WTC11 (cell line): ENCODE results near the gene ARHGEF19.

Experiments
- CREB1 ChIP-seq: sonication (generic); formaldehyde crosslinking; IDR thresholded peaks from 2 replicates; pipeline ENCODE4 v1.8.0; 2023; ENCODE audit warnings: mild to moderate bottlenecking, missing genetic modification reagents
- GABPB1 ChIP-seq: sonication (generic); formaldehyde crosslinking; IDR thresholded peaks from 2 replicates; pipeline ENCODE4 v1.8.1; 2023; ENCODE audit warnings: mild to moderate bottlenecking, missing genetic modification reagents
- TEAD4 ChIP-seq: sonication (generic); formaldehyde crosslinking; IDR thresholded peaks from 2 replicates; pipeline ENCODE4 v1.8.0; 2022; ENCODE audit warnings: mild to moderate bottlenecking, missing genetic modification reagents
- TF ChIP-seq, protein P1 (sequence below): fragments of 200-600 bp; IDR thresholded peaks from 2 replicates; pipeline ENCODE4 v1.8.0; 2022; ENCODE audit warnings: antibody characterized with exemption
- TF ChIP-seq, protein P2 (sequence below): fragments of 250-450 bp; sonication (Bioruptor Pico); IDR thresholded peaks from 2 replicates; pipeline ENCODE4 v1.9.0; 2021; ENCODE audit warnings: mild to moderate bottlenecking
- TF ChIP-seq, protein P3 (sequence below): sonication (generic); formaldehyde crosslinking; IDR thresholded peaks from 2 replicates; pipeline ENCODE4 v1.8.0; 2023; ENCODE audit warnings: mild to moderate bottlenecking, missing genetic modification reagents
- TF ChIP-seq, protein P4 (sequence below): sonication (generic); formaldehyde crosslinking; conservative IDR thresholded peaks from 2 replicates; pipeline ENCODE4 v1.8.1; 2023; ENCODE audit warnings: mild to moderate bottlenecking, low read depth, missing genetic modification reagents, moderate library complexity

DNA sequence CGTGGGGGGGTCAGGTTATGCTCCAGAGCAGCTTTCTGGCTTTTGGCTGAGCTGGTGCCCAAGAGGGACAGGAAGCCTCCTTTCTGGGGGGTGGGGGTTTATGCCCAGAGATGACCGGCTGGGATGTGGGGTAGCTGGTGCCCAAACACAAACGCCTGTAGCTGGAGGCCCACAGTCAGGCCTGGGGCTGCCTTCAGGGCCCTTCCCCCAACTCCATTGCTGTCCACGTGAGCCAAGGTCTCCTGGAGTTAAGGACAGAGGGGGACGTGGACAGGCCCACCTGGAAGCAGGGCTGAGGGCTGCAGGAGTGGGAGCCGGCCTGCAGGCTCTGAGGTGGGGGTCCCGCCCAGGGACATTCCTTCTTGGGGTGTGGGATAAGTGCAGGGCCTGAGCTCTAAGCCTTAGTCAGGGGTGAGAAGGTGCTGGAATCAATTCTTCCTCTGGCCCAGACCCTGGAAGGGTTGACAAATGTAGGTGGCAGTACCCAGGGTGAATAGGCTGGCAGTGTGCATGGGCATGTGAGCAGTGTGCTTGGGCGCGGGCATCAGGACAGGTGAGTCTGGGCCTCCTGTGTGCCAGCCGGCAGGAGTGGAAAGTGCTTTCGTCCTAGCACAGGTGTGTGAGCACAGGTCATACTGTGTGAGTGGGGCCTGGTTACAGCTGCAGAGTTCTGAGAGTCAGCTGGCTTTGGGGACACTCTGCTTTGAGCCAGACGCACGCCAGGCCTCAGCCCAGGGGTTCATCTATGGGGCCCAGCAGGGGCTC, 17.7 kb upstream of the ARHGEF19 start:
- TF ChIP-seq GABPB1 (CRISPR knock-in tag) (no peak), TEAD4 (CRISPR knock-in tag) (no peak), CREB1 (CRISPR knock-in tag) (no peak)
- TF ChIP-seq, protein P1, sequence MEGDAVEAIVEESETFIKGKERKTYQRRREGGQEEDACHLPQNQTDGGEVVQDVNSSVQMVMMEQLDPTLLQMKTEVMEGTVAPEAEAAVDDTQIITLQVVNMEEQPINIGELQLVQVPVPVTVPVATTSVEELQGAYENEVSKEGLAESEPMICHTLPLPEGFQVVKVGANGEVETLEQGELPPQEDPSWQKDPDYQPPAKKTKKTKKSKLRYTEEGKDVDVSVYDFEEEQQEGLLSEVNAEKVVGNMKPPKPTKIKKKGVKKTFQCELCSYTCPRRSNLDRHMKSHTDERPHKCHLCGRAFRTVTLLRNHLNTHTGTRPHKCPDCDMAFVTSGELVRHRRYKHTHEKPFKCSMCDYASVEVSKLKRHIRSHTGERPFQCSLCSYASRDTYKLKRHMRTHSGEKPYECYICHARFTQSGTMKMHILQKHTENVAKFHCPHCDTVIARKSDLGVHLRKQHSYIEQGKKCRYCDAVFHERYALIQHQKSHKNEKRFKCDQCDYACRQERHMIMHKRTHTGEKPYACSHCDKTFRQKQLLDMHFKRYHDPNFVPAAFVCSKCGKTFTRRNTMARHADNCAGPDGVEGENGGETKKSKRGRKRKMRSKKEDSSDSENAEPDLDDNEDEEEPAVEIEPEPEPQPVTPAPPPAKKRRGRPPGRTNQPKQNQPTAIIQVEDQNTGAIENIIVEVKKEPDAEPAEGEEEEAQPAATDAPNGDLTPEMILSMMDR, result no peak
- TF ChIP-seq, protein P2, sequence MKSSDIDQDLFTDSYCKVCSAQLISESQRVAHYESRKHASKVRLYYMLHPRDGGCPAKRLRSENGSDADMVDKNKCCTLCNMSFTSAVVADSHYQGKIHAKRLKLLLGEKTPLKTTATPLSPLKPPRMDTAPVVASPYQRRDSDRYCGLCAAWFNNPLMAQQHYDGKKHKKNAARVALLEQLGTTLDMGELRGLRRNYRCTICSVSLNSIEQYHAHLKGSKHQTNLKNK (CRISPR knock-in tag), result no peak
- TF ChIP-seq, protein P3, sequence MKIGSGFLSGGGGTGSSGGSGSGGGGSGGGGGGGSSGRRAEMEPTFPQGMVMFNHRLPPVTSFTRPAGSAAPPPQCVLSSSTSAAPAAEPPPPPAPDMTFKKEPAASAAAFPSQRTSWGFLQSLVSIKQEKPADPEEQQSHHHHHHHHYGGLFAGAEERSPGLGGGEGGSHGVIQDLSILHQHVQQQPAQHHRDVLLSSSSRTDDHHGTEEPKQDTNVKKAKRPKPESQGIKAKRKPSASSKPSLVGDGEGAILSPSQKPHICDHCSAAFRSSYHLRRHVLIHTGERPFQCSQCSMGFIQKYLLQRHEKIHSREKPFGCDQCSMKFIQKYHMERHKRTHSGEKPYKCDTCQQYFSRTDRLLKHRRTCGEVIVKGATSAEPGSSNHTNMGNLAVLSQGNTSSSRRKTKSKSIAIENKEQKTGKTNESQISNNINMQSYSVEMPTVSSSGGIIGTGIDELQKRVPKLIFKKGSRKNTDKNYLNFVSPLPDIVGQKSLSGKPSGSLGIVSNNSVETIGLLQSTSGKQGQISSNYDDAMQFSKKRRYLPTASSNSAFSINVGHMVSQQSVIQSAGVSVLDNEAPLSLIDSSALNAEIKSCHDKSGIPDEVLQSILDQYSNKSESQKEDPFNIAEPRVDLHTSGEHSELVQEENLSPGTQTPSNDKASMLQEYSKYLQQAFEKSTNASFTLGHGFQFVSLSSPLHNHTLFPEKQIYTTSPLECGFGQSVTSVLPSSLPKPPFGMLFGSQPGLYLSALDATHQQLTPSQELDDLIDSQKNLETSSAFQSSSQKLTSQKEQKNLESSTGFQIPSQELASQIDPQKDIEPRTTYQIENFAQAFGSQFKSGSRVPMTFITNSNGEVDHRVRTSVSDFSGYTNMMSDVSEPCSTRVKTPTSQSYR (CRISPR knock-in tag), result no peak
- TF ChIP-seq, protein P4, sequence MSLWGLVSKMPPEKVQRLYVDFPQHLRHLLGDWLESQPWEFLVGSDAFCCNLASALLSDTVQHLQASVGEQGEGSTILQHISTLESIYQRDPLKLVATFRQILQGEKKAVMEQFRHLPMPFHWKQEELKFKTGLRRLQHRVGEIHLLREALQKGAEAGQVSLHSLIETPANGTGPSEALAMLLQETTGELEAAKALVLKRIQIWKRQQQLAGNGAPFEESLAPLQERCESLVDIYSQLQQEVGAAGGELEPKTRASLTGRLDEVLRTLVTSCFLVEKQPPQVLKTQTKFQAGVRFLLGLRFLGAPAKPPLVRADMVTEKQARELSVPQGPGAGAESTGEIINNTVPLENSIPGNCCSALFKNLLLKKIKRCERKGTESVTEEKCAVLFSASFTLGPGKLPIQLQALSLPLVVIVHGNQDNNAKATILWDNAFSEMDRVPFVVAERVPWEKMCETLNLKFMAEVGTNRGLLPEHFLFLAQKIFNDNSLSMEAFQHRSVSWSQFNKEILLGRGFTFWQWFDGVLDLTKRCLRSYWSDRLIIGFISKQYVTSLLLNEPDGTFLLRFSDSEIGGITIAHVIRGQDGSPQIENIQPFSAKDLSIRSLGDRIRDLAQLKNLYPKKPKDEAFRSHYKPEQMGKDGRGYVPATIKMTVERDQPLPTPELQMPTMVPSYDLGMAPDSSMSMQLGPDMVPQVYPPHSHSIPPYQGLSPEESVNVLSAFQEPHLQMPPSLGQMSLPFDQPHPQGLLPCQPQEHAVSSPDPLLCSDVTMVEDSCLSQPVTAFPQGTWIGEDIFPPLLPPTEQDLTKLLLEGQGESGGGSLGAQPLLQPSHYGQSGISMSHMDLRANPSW (CRISPR knock-in tag), result no peak
